NCI-H524 treated with DMSO at 0.1 percent for 48 hours (cell line): Measurements from ENCODE around the gene ATP6V1B1.

Experiments
- DNase-seq: peaks from one replicate; lab custom pipeline; 2025; lab: John Stamatoyannopoulos, UW

ATP6V1B1 gene

GRCh38 chr2:70927138-70927537 is 8.6 kb upstream of the ATP6V1B1 start:
- no peak for DNase-seq

- no peak for DNase-seq
Measured at GRCh38 chr2:70927641-70928040, 8.1 kb upstream of the ATP6V1B1 start.

- DNase-seq, result no peak
Measured at GRCh38 chr2:70928366-70928765, 7.3 kb upstream of the ATP6V1B1 start.

- no peak for DNase-seq
Measured at GRCh38 chr2:70930371-70931329, 5.0 kb upstream of the ATP6V1B1 start.

GRCh38 chr2:70931376-70932000 is 4.2 kb upstream of the ATP6V1B1 start:
- no peak for DNase-seq

- no peak for DNase-seq
Measured at GRCh38 chr2:70932631-70933230, 3.0 kb upstream of the ATP6V1B1 start.

GRCh38 chr2:70934981-70935380 is 719 bp upstream of the ATP6V1B1 start:
- DNase-seq, result no peak

GRCh38 chr2:70936165-70936978 is 672 bp downstream of the ATP6V1B1 start:
- no peak for DNase-seq

- DNase-seq, result no peak
Measured at GRCh38 chr2:70936979-70937811, 1.5 kb downstream of the ATP6V1B1 start.

GRCh38 chr2:70937866-70938585 is 2.3 kb downstream of the ATP6V1B1 start:
- no peak for DNase-seq

GRCh38 chr2:70938586-70938950 is 2.9 kb downstream of the ATP6V1B1 start:
- no peak for DNase-seq

- no peak for DNase-seq
Measured at GRCh38 chr2:70939001-70939838, 3.5 kb downstream of the ATP6V1B1 start.

- no peak for DNase-seq
Measured at GRCh38 chr2:70939839-70940580, 4.3 kb downstream of the ATP6V1B1 start.

- DNase-seq, result no peak
Measured at GRCh38 chr2:70941186-70941585, 5.5 kb downstream of the ATP6V1B1 start.

- no peak for DNase-seq
Measured at GRCh38 chr2:70941701-70942100, 6.0 kb downstream of the ATP6V1B1 start.

GRCh38 chr2:70942396-70943204 is 6.9 kb downstream of the ATP6V1B1 start:
- no peak for DNase-seq

- no peak for DNase-seq
Measured at GRCh38 chr2:70943205-70943871, 7.6 kb downstream of the ATP6V1B1 start.
